DOHH2 (cell line): ENCODE measurements around the gene SHC4.

Source experiments
- H3F3A ChIP-seq: fragments of 200-600 bp; sonication (generic), shearing (Covaris generic); 2 replicates; pipeline ENCODE4 v1.6.0; 2016; ENCODE audit warnings: antibody characterized with exemption, mild to moderate bottlenecking; ENCODE audit not compliant: control insufficient read depth, insufficient read depth
- H3K27ac ChIP-seq: fragments of 200-600 bp; sonication (generic); 2 replicates; pipeline ENCODE4 v1.5.1; 2014; ENCODE audit warnings: low read depth, mild to moderate bottlenecking, low read length, moderate library complexity
- H3K27me3 ChIP-seq: fragments of 200-600 bp; sonication (generic); 2 replicates; pipeline ENCODE4 v1.6.1; 2014; ENCODE audit warnings: mild to moderate bottlenecking, low read length, mixed read lengths; ENCODE audit not compliant: control insufficient read depth
- H3K36me3 ChIP-seq: fragments of 200-600 bp; sonication (generic); 2 replicates; pipeline ENCODE4 v1.6.1; 2014; ENCODE audit warnings: mild to moderate bottlenecking, low read length, moderate library complexity, mixed read lengths; ENCODE audit not compliant: control insufficient read depth
- H3K4me1 ChIP-seq: fragments of 200-600 bp; sonication (generic); 2 replicates; pipeline ENCODE4 v1.6.1; 2014; ENCODE audit warnings: mild to moderate bottlenecking, low read length, mixed read lengths; ENCODE audit not compliant: control insufficient read depth
- H3K4me2 ChIP-seq: fragments of 200-600 bp; sonication (generic); 2 replicates; pipeline ENCODE4 v1.6.0; 2014; ENCODE audit warnings: mild to moderate bottlenecking, low read length, moderate library complexity
- H3K4me3 ChIP-seq: fragments of 200-600 bp; sonication (generic); 2 replicates; pipeline ENCODE4 v1.5.1; 2014; ENCODE audit warnings: mild to moderate bottlenecking, low read length, mixed read lengths
- H3K79me2 ChIP-seq: fragments of 200-600 bp; sonication (generic); 2 replicates; pipeline ENCODE4 v1.6.1; 2014; ENCODE audit warnings: mild to moderate bottlenecking, low read length, mixed read lengths; ENCODE audit not compliant: control insufficient read depth
- H3K9me2 ChIP-seq: fragments of 200-600 bp; sonication (generic); replicated peaks from 2 replicates; pipeline ENCODE4 v1.6.1; 2014; ENCODE audit warnings: mild to moderate bottlenecking, low read length, mixed read lengths; ENCODE audit not compliant: control insufficient read depth
- H3K9me3 ChIP-seq: fragments of 200-600 bp; sonication (generic); 2 replicates; pipeline ENCODE4 v1.6.1; 2014; ENCODE audit warnings: antibody characterized with exemption, low read length, mixed read lengths; ENCODE audit not compliant: control insufficient read depth, insufficient read depth
- H4K20me1 ChIP-seq: fragments of 200-600 bp; sonication (generic); 2 replicates; pipeline ENCODE4 v1.6.0; 2014; ENCODE audit warnings: low read depth, mild to moderate bottlenecking, antibody characterized with exemption, low read length, moderate library complexity; ENCODE audit not compliant: control insufficient read depth, insufficient read depth
- CTCF ChIP-seq: fragments of 200-600 bp; sonication (generic); IDR thresholded peaks from one replicate; pipeline ENCODE4 v1.5.1; 2014; ENCODE audit warnings: antibody characterized with exemption, mild to moderate bottlenecking, low read depth, low read length; ENCODE audit not compliant: poor library complexity, severe bottlenecking
- EZH2phosphoT487 ChIP-seq: fragments of 200-600 bp; sonication (generic); IDR thresholded peaks from 2 replicates; pipeline ENCODE4 v1.6.1; 2017; ENCODE audit warnings: borderline replicate concordance, mild to moderate bottlenecking, antibody characterized with exemption, low read length, moderate library complexity, mixed read lengths

SHC4 gene

GRCh38 chr15:48928877-48929538 is 34.7 kb downstream of the SHC4 start:
- Histone ChIP-seq H3K4me3 (no peak overlapping the region), H3K4me2 (no peak overlapping the region), H3K9me2 (no peaks in the 10 kb centered on the region), H3K27ac (no peak overlapping the region), H3F3A (no peaks in the 10 kb centered on the region), H3K27me3 (peaks cover 2% of the 10 kb centered on the region; the same call in 1 of the 2 replicates), H3K79me2 (no peaks in the 10 kb centered on the region), H3K4me1 (no peaks in the 10 kb centered on the region), H3K9me3 (no peaks in the 10 kb centered on the region), H3K36me3 (no peaks in the 10 kb centered on the region), H4K20me1 (no peaks in the 10 kb centered on the region)
- TF ChIP-seq EZH2phosphoT487 (no peak), CTCF (no peak)

GRCh38 chr15:48925714-48926223 is 38.0 kb downstream of the SHC4 start:
- no peaks in the 10 kb centered on the region for H3K9me3 ChIP-seq
- H3K9me2 ChIP-seq = no peaks in the 10 kb centered on the region
- H3K36me3 ChIP-seq = no peaks in the 10 kb centered on the region
- no peaks in the 10 kb centered on the region for H3K4me1 ChIP-seq
- H3K27me3 ChIP-seq = peaks cover 2% of the 10 kb centered on the region; the same call in 1 of the 2 replicates
- H3K27ac ChIP-seq = no peak overlapping the region
- H3F3A ChIP-seq = no peaks in the 10 kb centered on the region
- TF ChIP-seq EZH2phosphoT487 (no peak), CTCF (no peak)
- no peak overlapping the region for H3K4me2 ChIP-seq
- H3K79me2 ChIP-seq = no peaks in the 10 kb centered on the region
- H3K4me3 ChIP-seq = no peak overlapping the region
- H4K20me1 ChIP-seq = no peaks in the 10 kb centered on the region

DNA sequence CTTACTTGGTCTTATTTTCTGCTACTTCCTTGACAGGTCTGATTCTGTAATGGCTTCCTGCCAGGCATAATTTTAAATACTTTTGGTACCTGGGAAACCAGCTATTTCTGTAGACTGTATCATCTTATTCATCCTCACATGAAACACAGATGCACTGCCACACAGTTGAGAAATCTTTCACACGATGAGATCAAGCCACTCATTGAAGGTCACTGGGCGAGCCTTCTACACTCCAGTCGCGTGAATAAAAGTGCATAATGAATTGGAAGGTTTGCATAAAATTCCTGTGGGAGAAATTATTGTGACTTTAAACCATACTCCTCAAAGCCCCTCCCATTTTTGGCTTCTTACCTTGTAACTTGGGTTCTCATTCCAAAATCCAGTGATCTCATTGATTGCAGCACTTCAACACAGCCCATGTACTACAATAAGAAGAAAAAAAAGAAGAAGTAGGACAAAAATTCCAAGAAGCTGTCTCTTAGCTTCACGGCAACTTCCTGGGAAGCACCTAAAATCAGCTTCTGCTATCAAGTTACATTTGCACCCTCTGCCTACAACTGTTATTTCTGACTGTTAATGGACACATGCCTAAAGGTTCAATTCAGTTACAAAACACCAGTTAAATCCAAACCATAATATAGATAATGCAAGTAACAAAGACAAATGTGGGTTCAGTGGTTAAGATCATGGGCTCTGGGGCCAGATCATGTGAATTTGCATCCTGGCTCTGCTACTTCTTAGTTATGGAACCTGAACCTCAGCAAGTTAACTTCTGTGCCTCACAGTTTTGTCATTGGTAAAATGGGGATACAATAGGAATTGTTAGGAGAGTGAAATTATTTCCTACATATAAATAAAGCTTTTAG is 39.0 kb downstream of the SHC4 start:
- Histone ChIP-seq H3K27me3 (peaks cover 2% of the 10 kb centered on the region; the same call in 1 of the 2 replicates), H3K9me3 (no peaks in the 10 kb centered on the region), H3K27ac (no peak overlapping the region), H3K4me1 (no peaks in the 10 kb centered on the region), H4K20me1 (no peaks in the 10 kb centered on the region), H3K4me3 (no peak overlapping the region), H3K4me2 (no peak overlapping the region), H3K9me2 (no peaks in the 10 kb centered on the region), H3K79me2 (no peaks in the 10 kb centered on the region), H3K36me3 (no peaks in the 10 kb centered on the region), H3F3A (no peaks in the 10 kb centered on the region)
- TF ChIP-seq EZH2phosphoT487 (no peak), CTCF (no peak)
